Calu3 (cell line): ENCODE data around the gene ACADVL. TPM values are rescaled to one million over a fixed set of nuclear protein-coding genes. Genes with fewer than 3 reads are reported as not detected.

Experiments used
- BruUV-seq: library from RNA; stranded (reverse); fragments of 400-500 nt; replicated peaks from 2 replicates; lab custom pipeline; 2021; lab: Mats Ljungman, UMichigan
- CTCF ChIA-PET: fragments of 300-600 bp; sonication (Branson Sonifier 250); formaldehyde crosslinking; loops from one replicate; lab custom pipeline; 2022; ENCODE audit warnings: antibody characterized with exemption; lab: Charles Lee
- DNase-seq: peaks from one replicate; pipeline ENCODE4 v3.0.0; 2022
- H3K27ac Mint-ChIP-seq: one replicate; pipeline ENCODE4 v1.8.0; 2022; ENCODE audit warnings: mixed read lengths; ENCODE audit not compliant: unreplicated experiment
- H3K27me3 Mint-ChIP-seq: one replicate; pipeline ENCODE4 v1.8.0; 2022; ENCODE audit warnings: mixed read lengths; ENCODE audit not compliant: unreplicated experiment
- H3K36me3 Mint-ChIP-seq: one replicate; pipeline ENCODE4 v1.8.0; 2022; ENCODE audit warnings: mild to moderate bottlenecking, moderate library complexity, mixed read lengths; ENCODE audit not compliant: insufficient read depth, unreplicated experiment
- H3K4me1 Mint-ChIP-seq: one replicate; pipeline ENCODE4 v1.8.0; 2022; ENCODE audit warnings: mild to moderate bottlenecking, low read depth, mixed read lengths; ENCODE audit not compliant: unreplicated experiment
- H3K4me3 Mint-ChIP-seq: one replicate; pipeline ENCODE4 v1.8.0; 2022; ENCODE audit warnings: mild to moderate bottlenecking, low read depth, moderate library complexity, mixed read lengths; ENCODE audit not compliant: unreplicated experiment
- H3K9me3 Mint-ChIP-seq: one replicate; pipeline ENCODE4 v1.8.0; 2022; ENCODE audit warnings: low read depth, mixed read lengths; ENCODE audit not compliant: unreplicated experiment
- intact Hi-C: fragments of 100-400 bp; cut with micrococcal nuclease; formaldehyde crosslinking; loops from one replicate; pipeline ENCODE4 v1.10.0; 2022; ENCODE audit not compliant: unreplicated experiment
- total RNA-seq: library from RNA; stranded (reverse); gene quantifications from 2 replicates; pipeline ENCODE4 v1.2.3, GENCODE V29; 2022
- TF ChIP-seq, protein P1 (sequence below): fragments of 200-600 bp; IDR thresholded peaks from one replicate; pipeline ENCODE4 v1.8.0; 2022; ENCODE audit warnings: antibody characterized with exemption; ENCODE audit not compliant: unreplicated experiment

ACADVL gene
- total RNA-seq, 1 experiment from 2014 or later, result 552 TPM

DNA sequence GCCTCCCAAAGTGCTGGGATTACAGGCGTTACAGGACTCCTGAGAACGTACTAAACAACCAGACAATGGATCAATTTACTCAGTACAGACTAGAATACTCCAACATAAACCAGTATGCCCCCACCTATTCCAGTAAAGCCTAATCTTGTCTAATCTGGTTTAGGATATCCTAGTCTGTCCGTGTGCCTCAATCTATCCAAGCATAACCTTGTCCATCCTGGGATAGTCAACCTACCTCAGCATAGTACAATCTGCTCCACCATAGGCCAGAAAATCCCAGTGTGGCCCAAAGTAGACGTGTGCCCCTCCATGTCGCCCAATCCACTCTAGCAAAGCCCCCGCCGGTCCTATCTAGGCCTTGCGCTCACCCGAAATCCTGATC, 14.0 kb downstream of the ACADVL start:
- no TSS peak for BruUV-seq
- intact Hi-C loops, result no loop called here
- Mint-ChIP-seq H3K27me3 (no peaks in the 10 kb centered on the region), H3K4me3 (peak overlapping the region; percentile 82), H3K27ac (peak overlapping the region; percentile 95), H3K4me1 (peaks cover 41% of the 10 kb centered on the region), H3K9me3 (no peaks in the 10 kb centered on the region), H3K36me3 (peaks cover 68% of the 10 kb centered on the region)
- no peak for DNase-seq
- CTCF ChIA-PET, result interaction anchor here (0.7 to 1.8 kb wide), 2 partner anchors 13 to 188 kb away, joined by 3 to 5 read pairs; no protein-coding TSS in a partner anchor
- TF ChIP-seq, protein P1, sequence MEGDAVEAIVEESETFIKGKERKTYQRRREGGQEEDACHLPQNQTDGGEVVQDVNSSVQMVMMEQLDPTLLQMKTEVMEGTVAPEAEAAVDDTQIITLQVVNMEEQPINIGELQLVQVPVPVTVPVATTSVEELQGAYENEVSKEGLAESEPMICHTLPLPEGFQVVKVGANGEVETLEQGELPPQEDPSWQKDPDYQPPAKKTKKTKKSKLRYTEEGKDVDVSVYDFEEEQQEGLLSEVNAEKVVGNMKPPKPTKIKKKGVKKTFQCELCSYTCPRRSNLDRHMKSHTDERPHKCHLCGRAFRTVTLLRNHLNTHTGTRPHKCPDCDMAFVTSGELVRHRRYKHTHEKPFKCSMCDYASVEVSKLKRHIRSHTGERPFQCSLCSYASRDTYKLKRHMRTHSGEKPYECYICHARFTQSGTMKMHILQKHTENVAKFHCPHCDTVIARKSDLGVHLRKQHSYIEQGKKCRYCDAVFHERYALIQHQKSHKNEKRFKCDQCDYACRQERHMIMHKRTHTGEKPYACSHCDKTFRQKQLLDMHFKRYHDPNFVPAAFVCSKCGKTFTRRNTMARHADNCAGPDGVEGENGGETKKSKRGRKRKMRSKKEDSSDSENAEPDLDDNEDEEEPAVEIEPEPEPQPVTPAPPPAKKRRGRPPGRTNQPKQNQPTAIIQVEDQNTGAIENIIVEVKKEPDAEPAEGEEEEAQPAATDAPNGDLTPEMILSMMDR, result no peak

- Mint-ChIP-seq H3K9me3 (no peaks in the 10 kb centered on the region), H3K4me3 (peak within 1 kb of the TSS; percentile 82), H3K27ac (peak within 1 kb of the TSS; percentile 95), H3K27me3 (no peaks in the 10 kb centered on the region), H3K4me1 (peaks cover 41% of the 10 kb centered on the region), H3K36me3 (peaks cover 74% of the 10 kb centered on the region)
- TF ChIP-seq, protein P1, result no peak
- intact Hi-C loops, result no loop called here
- BruUV-seq, result no TSS peak
- CTCF ChIA-PET, result interaction anchor here (0.7 to 1.8 kb wide), 3 partner anchors 14 to 188 kb away, joined by 3 to 5 read pairs (median 3); partner anchors contain the start of genes ACADVL and DLG4
- peak; percentile 91 for DNase-seq
Measured at GRCh38 chr17:7234083-7234951, 14.6 kb downstream of the ACADVL start, which contains the start of gene DVL2. DVL2 (minus strand) TSS chr17:7234517; CDS start chr17:7234262, 255 bp downstream.

GRCh38 chr17:7235693-7236665, 16.2 kb downstream of the ACADVL start:
- no peak for DNase-seq
- Mint-ChIP-seq H3K27ac (no peak overlapping the region), H3K4me3 (peak overlapping the region; percentile 82), H3K27me3 (no peaks in the 10 kb centered on the region), H3K9me3 (no peaks in the 10 kb centered on the region), H3K4me1 (peaks cover 48% of the 10 kb centered on the region), H3K36me3 (peaks cover 91% of the 10 kb centered on the region)
- CTCF ChIA-PET, result no interaction called here
- intact Hi-C loops, result no loop called here
- BruUV-seq, result TSS peak; percentile 3
- TF ChIP-seq, protein P1, result no peak

- no TSS peak for BruUV-seq
- intact Hi-C loops, result no loop called here
- no peaks in the 10 kb centered on the region for H3K27me3 Mint-ChIP-seq
- CTCF ChIA-PET, result no interaction called here
- H3K4me1 Mint-ChIP-seq, result peaks cover 51% of the 10 kb centered on the region
- no peak for DNase-seq
- no peaks in the 10 kb centered on the region for H3K9me3 Mint-ChIP-seq
- TF ChIP-seq, protein P1, result no peak
- peaks cover 98% of the 10 kb centered on the region for H3K36me3 Mint-ChIP-seq
- H3K4me3 Mint-ChIP-seq, result peak overlapping the region; percentile 85
- peak overlapping the region; percentile 48 for H3K27ac Mint-ChIP-seq
Measured at GRCh38 chr17:7236808-7237207, 17.1 kb downstream of the ACADVL start.
